Measurements from ENCODE around the gene DNM1.
A peak's percentile ranks its signal among the peaks of the same experiment; 100 is the strongest.

The DNM1 gene

GRCh38 chr9:128206484-128206883 is 3.3 kb downstream of the DNM1 start:
- DNase-seq, result no peak

- DNase-seq, result no peak
Measured at GRCh38 chr9:128206916-128207910, 4.0 kb downstream of the DNM1 start.

- no peak for DNase-seq
Measured at GRCh38 chr9:128208386-128208785, 5.2 kb downstream of the DNM1 start.

GRCh38 chr9:128208946-128209669 is 5.9 kb downstream of the DNM1 start:
- DNase-seq, result no peak

DNA sequence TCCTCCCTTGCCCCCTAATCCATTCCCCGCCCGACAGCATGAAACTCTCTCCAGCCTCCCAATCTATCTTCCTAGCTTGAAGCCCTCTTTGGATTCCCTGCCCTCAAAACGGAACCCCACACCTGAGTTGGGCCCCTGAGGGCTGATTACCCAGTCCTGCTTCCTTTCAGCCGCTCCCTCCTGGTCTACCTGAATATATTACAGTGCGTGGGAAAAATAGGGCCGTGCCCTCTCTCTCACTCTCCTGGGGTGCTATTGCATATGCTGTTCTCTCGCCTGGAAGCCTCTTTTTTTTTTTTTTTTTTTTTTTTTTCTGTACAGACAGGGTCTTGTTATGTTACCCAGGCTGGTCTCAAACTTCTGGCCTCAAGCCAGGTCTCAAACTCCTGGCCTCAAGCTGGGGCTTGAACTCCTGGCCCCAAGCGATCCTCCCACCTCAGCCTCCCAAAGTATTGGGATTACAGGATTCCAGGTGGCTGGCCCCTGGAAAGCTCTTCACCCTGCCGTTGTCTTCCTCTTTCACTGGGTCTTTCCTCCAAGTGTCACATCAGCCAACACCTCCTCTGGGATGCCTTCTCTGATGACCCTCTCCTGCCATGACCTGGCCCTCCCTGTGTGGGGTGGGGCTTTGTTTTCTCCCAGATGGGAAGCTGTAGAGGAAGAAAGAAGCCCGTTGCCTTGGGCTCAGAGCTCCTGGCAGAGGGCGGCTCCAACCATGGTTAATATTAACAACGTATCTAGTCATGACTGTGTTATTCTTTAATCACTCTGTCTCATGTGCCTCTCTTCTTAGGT is 8.2 kb downstream of the DNM1 start:
- no peak for DNase-seq

GRCh38 chr9:128211981-128212281 is 8.8 kb downstream of the DNM1 start:
- no peak for DNase-seq

DNA sequence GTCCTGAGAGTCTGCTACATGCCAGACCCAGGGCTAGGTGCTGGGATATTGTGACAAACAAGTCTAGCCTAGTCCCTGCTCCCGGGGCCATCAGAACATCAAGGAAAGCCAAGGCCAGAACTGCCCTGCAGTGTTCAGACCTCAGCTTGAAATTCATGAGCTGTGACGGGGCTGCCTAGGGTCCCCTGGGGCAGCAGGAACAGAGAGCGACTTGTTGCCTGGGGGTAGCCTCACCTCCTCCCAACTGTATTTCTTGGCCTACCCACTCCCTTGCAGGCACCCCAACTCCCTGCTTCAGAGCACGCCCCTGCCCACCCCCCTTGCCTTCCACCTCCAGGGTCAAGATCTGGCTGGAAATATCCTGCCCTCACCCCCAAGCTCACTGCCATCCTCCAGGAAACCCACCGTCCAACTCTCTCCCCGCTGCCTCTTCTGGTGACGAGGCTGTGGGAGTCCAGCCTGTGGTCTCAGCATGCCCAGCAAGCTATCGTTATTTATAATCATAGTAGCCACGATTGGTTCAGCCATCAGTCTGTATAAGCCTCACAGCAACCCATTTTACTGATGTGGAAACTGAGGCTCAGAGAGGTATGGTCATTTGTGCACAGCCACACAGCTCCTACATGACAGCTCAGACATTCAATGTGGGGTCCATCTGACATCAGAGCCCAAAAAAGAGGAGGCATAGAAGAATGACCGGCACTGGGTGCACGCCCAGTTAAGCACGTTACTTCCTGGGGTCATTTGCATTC is 10.7 kb downstream of the DNM1 start:
- no peak for DNase-seq

- no peak for DNase-seq
Measured at GRCh38 chr9:128214571-128215490, 11.7 kb downstream of the DNM1 start.

GRCh38 chr9:128215491-128216409 is 12.6 kb downstream of the DNM1 start:
- no peak for DNase-seq

DNA sequence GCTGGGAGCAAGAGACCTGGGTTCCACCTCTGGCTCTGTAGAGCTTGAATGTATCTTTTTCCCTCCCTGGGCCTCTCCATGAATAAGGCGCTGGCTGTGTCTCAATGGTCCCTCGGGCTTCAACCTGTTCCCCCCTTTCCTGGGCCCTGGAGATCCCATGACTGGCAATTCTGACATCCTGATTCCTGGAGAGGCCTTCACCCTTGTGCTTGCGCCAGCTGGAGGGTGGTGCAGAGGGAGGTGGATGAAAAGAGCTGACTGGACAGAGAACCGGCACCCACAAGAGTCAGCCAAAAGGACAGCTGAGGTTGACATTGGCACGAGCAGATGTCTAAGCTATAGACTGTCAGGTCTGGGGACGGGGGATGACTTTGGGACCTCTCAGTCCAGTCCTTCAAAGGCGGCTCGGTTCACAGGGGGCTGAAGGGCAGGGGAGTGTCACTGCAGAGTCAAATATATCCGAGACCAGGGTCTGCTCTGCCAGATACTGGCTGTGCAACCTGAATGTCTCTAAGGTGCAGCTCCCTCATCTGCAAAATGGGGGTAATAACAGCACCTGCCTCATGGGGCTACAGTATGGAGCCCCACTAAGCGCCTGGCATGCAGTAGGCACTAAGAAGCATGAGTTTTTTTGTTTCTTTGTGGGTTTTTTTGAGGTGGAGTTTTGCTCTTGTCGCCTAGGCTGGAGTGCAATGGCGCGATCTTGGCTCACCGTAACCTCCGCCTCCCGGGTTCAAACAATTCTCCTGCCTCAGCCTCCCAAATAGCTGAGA is 13.8 kb downstream of the DNM1 start:
- DNase-seq, result no peak

- no peak for DNase-seq
Measured at GRCh38 chr9:128218172-128218517, 15.0 kb downstream of the DNM1 start.

- DNase-seq, result peak; percentile 96
Measured at GRCh38 chr9:128218518-128219389, 15.6 kb downstream of the DNM1 start.

- no peak for DNase-seq
Measured at GRCh38 chr9:128219831-128220230, 16.7 kb downstream of the DNM1 start.

- DNase-seq, result no peak
Measured at GRCh38 chr9:128222026-128222425, 18.8 kb downstream of the DNM1 start.

DNA sequence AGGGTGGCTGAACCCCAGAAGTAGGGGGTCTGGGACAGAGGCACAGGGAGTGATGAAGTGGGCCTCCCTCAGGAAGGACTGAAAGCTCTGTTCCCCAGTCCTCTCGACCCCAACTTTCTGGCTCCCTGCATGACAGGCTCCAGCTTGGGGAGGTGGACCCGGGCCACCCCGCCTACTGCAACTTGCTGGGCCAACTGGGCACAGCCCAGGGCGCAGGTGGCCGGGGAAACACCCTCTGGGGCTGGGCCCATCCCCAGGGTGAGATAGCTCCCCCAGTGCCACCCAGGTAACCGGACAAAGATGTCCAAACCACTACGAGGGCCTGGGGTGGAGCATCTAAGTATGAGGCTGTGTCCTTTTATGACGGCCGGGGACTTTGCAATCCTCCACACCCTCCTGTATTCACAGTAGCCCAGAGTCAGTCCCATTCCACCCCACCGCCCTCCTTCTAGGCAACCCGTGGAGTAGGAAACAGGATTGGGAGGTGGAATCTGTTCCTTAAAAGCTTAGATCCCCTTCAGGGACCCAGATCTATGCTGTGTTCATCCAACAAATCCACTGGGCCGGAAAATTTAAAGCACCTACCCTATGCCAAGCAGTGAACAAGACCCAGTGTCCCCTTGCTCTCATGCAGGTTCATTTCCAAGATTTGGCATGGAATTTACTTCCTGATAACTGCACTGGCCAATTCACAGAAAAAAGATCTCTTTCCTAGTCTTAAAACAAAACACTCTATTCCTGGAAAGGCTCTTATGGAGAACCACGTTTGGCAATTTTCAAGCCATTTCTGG is 19.9 kb downstream of the DNM1 start:
- no peak for DNase-seq

DNA sequence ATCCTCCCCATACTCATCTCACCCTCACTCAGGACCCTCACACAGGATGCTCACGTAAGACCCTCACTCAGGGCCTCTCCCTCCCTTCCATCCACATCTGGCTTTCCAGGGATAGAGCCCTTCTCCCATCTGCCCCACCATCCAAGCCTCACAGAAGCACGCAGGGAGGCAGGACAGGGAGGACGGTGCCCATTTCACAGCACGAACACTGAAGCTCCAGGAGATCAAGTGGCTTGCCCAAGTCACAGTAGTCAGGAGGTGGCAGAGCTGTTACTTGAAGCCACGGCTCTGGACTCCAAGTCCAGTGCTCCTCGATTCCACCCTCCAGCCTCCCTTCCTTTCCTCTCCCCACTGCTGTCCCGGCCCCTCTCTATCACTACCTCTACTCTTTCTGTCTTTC is 21.7 kb downstream of the DNM1 start:
- no peak for DNase-seq

DNA sequence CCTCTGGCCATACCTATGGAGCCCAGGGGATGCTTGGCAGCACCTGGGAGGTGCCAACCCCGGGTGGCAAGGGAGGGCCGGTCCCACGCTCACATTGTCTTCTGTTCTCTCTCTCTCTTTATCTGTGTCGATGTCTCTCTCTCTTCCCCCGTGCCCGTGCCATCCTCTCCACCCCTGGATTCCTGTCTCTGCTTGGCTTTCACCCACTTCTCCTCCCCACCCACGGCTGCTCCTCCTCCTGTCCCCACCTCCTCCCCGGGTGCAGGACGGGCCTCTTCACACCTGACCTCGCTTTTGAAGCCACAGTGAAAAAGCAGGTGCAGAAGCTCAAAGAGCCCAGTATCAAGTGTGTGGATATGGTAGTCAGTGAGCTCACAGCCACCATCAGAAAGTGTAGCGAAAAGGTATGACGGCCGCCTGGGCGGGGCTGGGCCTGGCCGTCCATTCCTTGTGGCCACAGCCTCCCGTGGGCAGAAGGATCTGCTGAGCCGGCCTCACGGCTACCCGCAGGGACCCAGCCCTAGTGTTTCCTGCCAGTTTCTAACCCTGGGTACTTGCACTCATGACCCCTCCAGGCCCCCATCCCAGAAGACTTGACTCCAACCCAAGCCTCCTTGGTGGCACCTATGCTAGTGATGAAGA is 22.7 kb downstream of the DNM1 start:
- DNase-seq, result no peak
